PC-3 (cell line): ENCODE measurements around the gene MRPL43. TPM values are rescaled to one million over a fixed set of nuclear protein-coding genes. Genes with fewer than 3 reads are reported as not detected.
A peak's percentile ranks its signal among the peaks of the same experiment; 100 is the strongest.

Experiments used
- ATAC-seq: fragments of 200-7000 bp; cut with Tn5 transposase; 2 replicates; pipeline ENCODE4 v1.9.1; 2020; ENCODE audit warnings: mild to moderate bottlenecking, moderate library complexity
- BruUV-seq: library from RNA; stranded (reverse); fragments of 400-500 nt; replicated peaks from 2 replicates; lab custom pipeline; 2021; lab: Mats Ljungman, UMichigan
- CTCF ChIA-PET: fragments of 300-600 bp; sonication (Branson Sonifier 250); formaldehyde crosslinking; loops from one replicate; lab custom pipeline; 2022; ENCODE audit warnings: antibody characterized with exemption; lab: Charles Lee
- POLR2A ChIA-PET: fragments of 300-600 bp; sonication (Branson Sonifier 250); formaldehyde crosslinking; loops from one replicate; lab custom pipeline; 2022; ENCODE audit warnings: antibody characterized with exemption; ENCODE audit not compliant: unreplicated experiment; lab: Charles Lee
- DNase-seq: peaks from one replicate; pipeline ENCODE4 v3.0.0-alpha.2; 2015
- H2AFZ ChIP-seq: fragments of 300-600 bp; sonication (generic); 2 replicates; pipeline ENCODE4 v1.6.0; 2016; ENCODE audit warnings: antibody characterized with exemption, low read length
- H3F3A ChIP-seq: fragments of 300-600 bp; sonication (generic); one replicate; pipeline ENCODE4 v1.6.0; 2017; ENCODE audit warnings: antibody characterized with exemption, low read length, control low read depth, mild to moderate bottlenecking; ENCODE audit not compliant: unreplicated experiment
- H3K27ac ChIP-seq: fragments of 300-600 bp; sonication (generic); 2 replicates; pipeline ENCODE4 v1.5.1; 2016; ENCODE audit warnings: mild to moderate bottlenecking, low read length
- H3K27me3 ChIP-seq: fragments of 300-600 bp; sonication (generic); 2 replicates; pipeline ENCODE4 v1.6.1; 2016; ENCODE audit warnings: low read length, mixed read lengths
- H3K36me3 ChIP-seq: fragments of 300-600 bp; sonication (generic); 2 replicates; pipeline ENCODE4 v1.6.1; 2016; ENCODE audit warnings: low read depth, mixed run types, low read length, mixed read lengths
- H3K4me1 ChIP-seq: fragments of 300-600 bp; sonication (generic); 2 replicates; pipeline ENCODE4 v1.5.1; 2016; ENCODE audit warnings: low read length; ENCODE audit not compliant: insufficient read depth
- H3K4me2 ChIP-seq: fragments of 300-600 bp; sonication (generic); 2 replicates; pipeline ENCODE4 v1.6.0; 2016; ENCODE audit warnings: low read length
- H3K4me3 ChIP-seq: fragments of 300-600 bp; sonication (generic); 2 replicates; pipeline ENCODE4 v1.5.1; 2016; ENCODE audit warnings: mild to moderate bottlenecking, low read length, mixed read lengths
- H3K79me2 ChIP-seq: fragments of 300-600 bp; sonication (generic); 2 replicates; pipeline ENCODE4 v1.6.1; 2017; ENCODE audit warnings: low read length, mixed read lengths
- H3K9ac ChIP-seq: fragments of 300-600 bp; sonication (generic); 2 replicates; pipeline ENCODE4 v1.6.0; 2016; ENCODE audit warnings: mild to moderate bottlenecking, low read length
- H3K9me2 ChIP-seq: fragments of 300-600 bp; sonication (generic); replicated peaks from 2 replicates; pipeline ENCODE4 v1.6.1; 2016; ENCODE audit warnings: mixed run types, low read length, mixed read lengths
- H3K9me3 ChIP-seq: fragments of 300-600 bp; sonication (generic); 2 replicates; pipeline ENCODE4 v1.6.1; 2016; ENCODE audit warnings: low read length, mixed read lengths
- H4K20me1 ChIP-seq: fragments of 300-600 bp; sonication (generic); 2 replicates; pipeline ENCODE4 v1.6.1; 2016; ENCODE audit warnings: low read length, mixed read lengths
- CTCF ChIP-seq: fragments of 300-600 bp; sonication (generic); conservative IDR thresholded peaks from 2 replicates; pipeline ENCODE4 v1.5.1; 2017; ENCODE audit warnings: antibody characterized with exemption, low read depth, mild to moderate bottlenecking, low read length
- EZH2 ChIP-seq: fragments of 300-600 bp; sonication (generic); IDR thresholded peaks from one replicate; pipeline ENCODE4 v1.6.1; 2017; ENCODE audit warnings: antibody characterized with exemption, mild to moderate bottlenecking, low read length; ENCODE audit not compliant: unreplicated experiment
- EZH2phosphoT487 ChIP-seq: fragments of 300-600 bp; sonication (generic); IDR thresholded peaks from 2 replicates; pipeline ENCODE4 v1.6.1; 2018; ENCODE audit warnings: mild to moderate bottlenecking, antibody characterized with exemption, low read length, borderline replicate concordance
- intact Hi-C: fragments of 100-400 bp; cut with micrococcal nuclease; formaldehyde crosslinking; loops from 2 replicates; pipeline ENCODE4 v1.9.0; 2023
- total RNA-seq: library from RNA; depleted of rRNA; stranded (reverse); fragments of >200 nt; gene quantifications from 2 replicates; pipeline ENCODE4 v1.2.3, GENCODE V29; 2014

The MRPL43 gene
- total RNA-seq, 1 experiment from 2014 or later, result 81.0 TPM

- H3F3A ChIP-seq, result no peaks in the 10 kb centered on the region
- intact Hi-C loops, result no loop called here
- no peaks in the 10 kb centered on the region for H3K79me2 ChIP-seq
- H3K27me3 ChIP-seq, result no peaks in the 10 kb centered on the region
- no peak overlapping the region for H3K9ac ChIP-seq
- H3K9me3 ChIP-seq, result no peaks in the 10 kb centered on the region
- BruUV-seq, result no TSS peak
- ATAC-seq (no peak), DNase-seq (no peak)
- no peak overlapping the region for H3K4me2 ChIP-seq
- H4K20me1 ChIP-seq, result no peaks in the 10 kb centered on the region
- no peaks in the 10 kb centered on the region for H3K36me3 ChIP-seq
- ChIA-PET POLR2A (no interaction called here), CTCF (no interaction called here)
- TF ChIP-seq CTCF, result no peak
- no peak for TF ChIP-seq EZH2
- TF ChIP-seq EZH2phosphoT487, result no peak
- peaks cover 2% of the 10 kb centered on the region; the same call in 1 of the 2 replicates for H3K4me1 ChIP-seq
- H3K27ac ChIP-seq, result no peak overlapping the region
- no peaks in the 10 kb centered on the region for H3K9me2 ChIP-seq
- H3K4me3 ChIP-seq, result no peak overlapping the region
- H2AFZ ChIP-seq, result no peak overlapping the region
Observed at GRCh38 chr10:101020427-101021075, 33.3 kb upstream of the MRPL43 start.

- TF ChIP-seq EZH2 (no peak), CTCF (no peak), EZH2phosphoT487 (no peak)
- Histone ChIP-seq H2AFZ (no peak overlapping the region), H3F3A (no peaks in the 10 kb centered on the region), H3K9me2 (no peaks in the 10 kb centered on the region), H3K27me3 (no peaks in the 10 kb centered on the region), H3K4me1 (peaks cover 12% of the 10 kb centered on the region), H3K27ac (no peak overlapping the region), H3K9ac (no peak overlapping the region), H3K9me3 (no peaks in the 10 kb centered on the region), H3K4me3 (no peak overlapping the region), H3K4me2 (peak overlapping the region; percentile 44; the same call in 1 of the 2 replicates), H3K36me3 (no peaks in the 10 kb centered on the region), H4K20me1 (no peaks in the 10 kb centered on the region), H3K79me2 (no peaks in the 10 kb centered on the region)
- CTCF ChIA-PET, result interaction anchor here (0.5 to 0.6 kb wide), 2 partner anchors 36 to 72 kb away, joined by 3 read pairs; no protein-coding TSS in a partner anchor
- ATAC-seq (no peak), DNase-seq (no peak)
- POLR2A ChIA-PET, result no interaction called here
- intact Hi-C loops, result no loop called here
- no TSS peak for BruUV-seq
Observed at GRCh38 chr10:101019440-101019703, 32.1 kb upstream of the MRPL43 start.

- BruUV-seq, result no TSS peak
- ChIA-PET CTCF (interaction anchor here (0.5 to 0.6 kb wide), 2 partner anchors 36 to 72 kb away, joined by 3 read pairs; no protein-coding TSS in a partner anchor), POLR2A (no interaction called here)
- TF ChIP-seq CTCF, result peak; percentile 74
- no peak for TF ChIP-seq EZH2phosphoT487
- Histone ChIP-seq H3K9me3 (no peaks in the 10 kb centered on the region), H3K27me3 (no peaks in the 10 kb centered on the region), H3K9ac (no peak overlapping the region), H3K36me3 (no peaks in the 10 kb centered on the region), H3K79me2 (no peaks in the 10 kb centered on the region), H3K27ac (no peak overlapping the region), H3K9me2 (no peaks in the 10 kb centered on the region), H2AFZ (peak overlapping the region; percentile 61), H3K4me1 (peaks cover 12% of the 10 kb centered on the region), H4K20me1 (no peaks in the 10 kb centered on the region), H3K4me3 (no peak overlapping the region), H3K4me2 (peak overlapping the region; percentile 44; the same call in 1 of the 2 replicates), H3F3A (no peaks in the 10 kb centered on the region)
- intact Hi-C loops, result no loop called here
- DNase-seq (peak; percentile 77), ATAC-seq (peak; percentile 76)
Observed at GRCh38 chr10:101018600-101019439, 31.5 kb upstream of the MRPL43 start.
